GM19468 (cell line): Measurements from ENCODE around the gene CD163.
"Not testable (repeated sequence)": the region's sequence is repeated elsewhere in the genome, so short reads cannot be mapped to it uniquely, and the experiment has no call there.

Experiments
- ATAC-seq: cut with Tn5 transposase; IDR thresholded peaks from one replicate; pipeline ENCODE4 v1.9.1; 2021; ENCODE audit warnings: mild to moderate bottlenecking, moderate library complexity, moderate number of reproducible peaks; ENCODE audit not compliant: unreplicated experiment; ENCODE audit errors: extremely low read depth

Gene CD163

DNA sequence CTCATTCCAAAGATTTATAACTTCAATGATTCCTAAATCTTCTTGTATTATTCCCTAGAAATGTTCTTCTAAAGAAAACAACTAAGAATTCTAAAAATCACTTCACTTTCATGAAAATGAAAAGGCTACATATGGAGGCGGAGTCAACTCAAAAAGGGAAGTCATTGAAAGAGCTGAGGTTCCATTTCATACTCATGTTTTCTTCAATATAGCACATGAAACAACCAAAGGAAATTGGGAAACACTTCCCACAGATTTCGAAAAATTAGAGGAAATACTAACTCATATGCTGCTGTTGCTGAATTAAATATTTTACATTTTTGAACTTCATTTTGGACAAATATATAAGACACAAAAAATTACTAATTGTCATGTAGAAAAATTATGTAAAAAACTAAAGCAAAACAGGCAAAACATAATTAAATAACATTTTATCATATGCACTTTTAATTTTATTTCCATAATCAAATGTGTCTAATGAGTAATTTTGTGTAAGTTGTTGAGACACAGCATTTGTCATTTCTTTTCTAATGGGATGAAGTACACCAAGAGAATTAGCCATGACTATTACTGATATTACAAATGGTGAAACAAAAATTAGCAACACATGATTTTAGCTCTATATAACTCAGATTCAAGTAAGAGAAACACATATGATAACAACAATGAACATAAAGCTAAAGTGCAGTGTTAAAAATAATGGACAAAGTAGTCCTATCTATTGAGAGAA, at the start of gene CD163:
Gene CD163, minus strand, starts transcription at position 92 of the 730 bp plus-strand sequence. Its CDS starts 87 bp downstream, at position 5.
- ATAC-seq = no peak

DNA sequence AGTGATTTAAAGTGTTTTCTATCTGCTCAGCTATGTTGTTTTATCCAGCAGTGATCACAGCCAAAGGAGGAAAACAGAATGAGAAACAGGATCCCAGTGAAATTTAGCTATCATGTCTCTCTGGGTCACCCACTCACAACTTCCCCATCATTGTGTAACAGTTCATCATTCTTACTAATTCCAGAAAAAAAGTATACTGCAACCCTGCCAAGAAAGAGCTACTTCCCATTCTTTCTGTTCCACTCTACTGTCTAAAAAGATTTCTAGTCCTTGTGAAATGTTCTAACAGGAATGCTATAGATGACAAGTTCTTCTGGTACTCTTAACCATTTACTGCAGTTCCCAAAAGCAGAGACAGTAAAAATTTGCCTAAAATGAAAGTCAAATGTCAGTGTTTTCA, 39.2 kb upstream of the CD163 start:
- no peak for ATAC-seq

DNA sequence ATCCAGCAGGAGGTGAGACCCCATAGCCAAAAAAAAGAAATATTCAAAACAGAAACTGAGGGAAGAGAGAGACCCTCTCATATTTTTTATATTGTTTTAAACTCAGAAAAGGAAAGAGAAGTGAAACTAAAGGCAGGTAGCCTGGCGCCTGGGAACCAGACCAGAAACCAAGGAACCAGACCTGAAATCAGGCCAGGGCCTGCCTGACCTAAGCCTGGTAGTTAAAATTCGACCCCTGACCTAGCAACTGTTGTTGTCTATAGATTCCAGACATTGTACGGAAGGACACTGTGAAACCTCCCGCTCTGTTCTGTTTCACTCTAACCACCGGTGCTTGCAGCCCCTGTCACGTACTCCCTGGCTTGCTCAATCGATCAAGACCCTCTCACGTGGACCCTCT, 38.5 kb upstream of the CD163 start:
- no peak for ATAC-seq

DNA sequence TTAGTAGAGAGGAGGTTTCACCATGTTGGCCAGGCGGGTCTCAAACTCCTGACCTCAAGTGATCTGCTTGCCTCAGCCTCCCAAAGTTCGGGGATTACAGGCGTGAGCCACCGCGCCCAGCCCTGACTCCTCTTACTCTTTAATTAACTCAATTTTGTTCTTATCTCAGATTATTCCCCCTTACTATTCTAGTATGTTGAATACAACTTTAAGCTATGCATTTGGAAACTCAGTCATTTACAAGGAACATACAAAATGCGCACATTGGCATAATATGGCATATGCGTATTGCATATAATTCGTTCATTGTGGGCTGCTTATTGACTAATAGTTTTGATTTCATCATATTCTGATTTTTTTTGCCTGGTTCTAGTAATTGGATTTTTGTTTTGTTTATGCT, 10.8 kb upstream of the CD163 start:
- ATAC-seq = no peak

DNA sequence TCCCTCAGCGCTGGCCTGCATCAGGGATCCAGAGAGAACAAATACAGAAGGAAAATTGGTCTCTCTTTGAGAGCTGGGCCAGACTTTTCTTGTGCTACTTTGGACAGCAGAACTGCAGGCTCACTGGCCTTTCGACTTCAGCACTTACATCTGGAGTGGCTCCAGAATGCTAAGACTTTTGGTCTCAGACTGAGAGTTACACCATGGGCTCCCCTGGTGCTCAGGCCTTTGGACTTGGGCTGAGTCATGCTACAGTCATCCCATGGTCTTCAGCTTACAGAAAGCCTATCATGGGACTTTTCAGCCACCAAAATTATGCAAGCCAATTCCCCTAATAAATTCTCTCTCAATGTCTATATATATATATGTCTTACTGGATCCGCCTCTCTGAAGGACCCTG, 9.0 kb upstream of the CD163 start:
- ATAC-seq = no peak

DNA sequence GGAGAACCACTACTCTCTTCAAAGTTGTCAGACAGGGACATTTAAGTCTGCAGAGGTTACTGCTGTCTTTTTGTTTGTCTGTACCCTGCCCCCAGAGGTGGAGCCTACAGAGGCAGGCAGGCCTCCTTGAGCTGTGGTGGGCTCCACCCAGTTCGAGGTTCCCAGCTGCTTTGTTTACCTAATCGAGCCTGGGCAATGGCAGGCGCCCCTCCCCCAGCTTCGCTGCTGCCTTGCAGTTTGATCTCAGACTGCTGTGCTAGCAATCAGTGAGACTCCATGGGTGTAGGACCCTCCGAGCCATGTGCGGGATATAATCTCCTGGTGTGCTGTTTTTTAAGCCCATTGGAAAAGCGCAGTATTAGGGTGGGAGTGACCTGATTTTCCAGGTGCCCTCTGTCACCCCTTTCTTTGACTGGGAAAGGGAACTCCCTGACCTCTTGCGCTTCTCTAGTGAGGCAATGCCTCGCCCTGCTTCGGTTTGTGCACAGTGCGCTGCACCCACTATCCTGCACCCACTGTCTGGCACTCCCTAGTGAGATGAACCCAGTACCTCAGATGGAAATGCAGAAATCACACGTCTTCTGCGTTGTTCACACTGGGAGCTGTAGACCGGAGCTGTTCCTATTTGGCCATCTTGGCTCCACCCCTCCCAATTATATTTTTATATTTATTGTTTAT, 6.4 kb upstream of the CD163 start:
- not testable (repeated sequence) for ATAC-seq

DNA sequence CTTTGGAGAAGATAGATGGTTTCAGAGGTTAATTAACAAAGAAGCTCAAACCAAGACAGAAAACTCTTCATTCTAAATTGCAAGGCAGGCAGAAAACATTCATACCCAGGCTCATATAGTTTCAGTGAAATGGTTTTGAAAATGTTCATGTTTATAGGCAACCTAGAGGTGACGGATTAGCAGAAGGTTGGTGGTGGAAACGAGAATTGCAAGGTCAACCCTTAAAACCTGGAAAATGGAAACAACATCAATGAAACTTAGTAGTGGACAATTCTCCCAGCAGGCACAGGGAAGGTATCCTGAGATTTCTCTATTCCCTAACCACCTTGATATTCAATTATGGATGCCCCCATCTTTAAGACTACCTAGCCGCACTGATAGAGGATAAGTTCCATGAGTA, 965 bp downstream of the CD163 start:
- ATAC-seq = no peak

DNA sequence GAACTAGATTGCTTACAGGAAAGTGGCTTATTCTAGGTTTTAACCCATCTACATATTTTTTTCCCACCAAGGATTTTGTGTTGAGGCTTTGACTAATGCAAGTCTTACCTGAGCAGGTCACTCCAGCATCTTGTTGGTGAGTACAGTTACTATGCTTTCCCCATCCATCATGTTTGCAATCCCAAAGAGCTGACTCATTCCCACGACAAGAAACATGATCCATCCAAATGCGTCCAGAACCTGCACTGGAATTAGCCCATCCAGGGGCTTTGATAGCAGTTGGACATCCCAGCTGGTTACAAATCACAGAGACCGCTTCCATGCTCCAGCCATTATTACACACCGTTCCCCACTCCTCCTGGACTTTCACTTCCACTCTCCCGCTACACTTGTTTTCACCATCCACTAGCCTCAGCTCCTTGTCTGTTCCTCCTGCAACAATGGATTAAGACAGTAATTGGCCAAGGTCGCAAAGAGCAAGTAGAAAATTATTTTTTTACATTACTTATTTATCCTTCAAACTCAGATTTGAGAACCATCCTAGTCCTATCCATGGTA, 2.5 kb downstream of the CD163 start:
- ATAC-seq = no peak

DNA sequence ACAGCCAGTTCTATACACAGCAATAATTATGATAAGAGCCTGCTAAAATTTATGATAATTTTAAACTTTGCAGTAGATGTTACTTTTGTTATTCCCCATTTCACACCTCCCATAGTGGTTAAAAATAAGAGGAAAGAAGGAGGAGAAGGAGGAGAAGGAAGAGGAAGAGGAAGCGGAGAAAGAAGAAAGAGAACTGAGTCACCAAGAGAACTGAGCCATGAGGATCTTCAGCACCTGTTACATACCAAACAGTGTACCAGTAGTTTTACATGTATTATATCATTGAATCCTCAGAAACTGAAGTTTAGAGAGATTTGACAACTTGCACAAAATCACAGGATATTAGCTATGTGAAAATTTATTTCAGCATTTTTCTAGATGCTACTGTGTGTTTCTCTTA, 3.9 kb downstream of the CD163 start:
- no peak for ATAC-seq

DNA sequence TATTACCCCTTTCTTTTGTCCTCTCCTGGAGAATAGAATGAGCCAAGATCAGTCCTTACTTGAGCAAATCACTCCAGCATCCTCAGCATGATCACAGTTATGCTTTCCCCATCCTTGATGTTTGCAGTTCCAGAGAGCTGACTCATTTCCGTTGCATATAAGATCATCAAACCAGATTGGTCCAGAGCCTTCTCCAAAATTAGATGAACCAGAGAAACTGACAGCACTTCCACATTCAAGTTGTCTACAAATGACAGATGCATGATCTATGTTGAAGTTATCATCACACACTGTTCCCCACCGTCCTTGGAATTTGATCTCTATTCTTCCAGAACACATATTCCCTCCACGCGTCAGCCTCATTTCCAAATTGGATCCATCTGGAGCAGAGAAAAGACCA, 4.8 kb downstream of the CD163 start:
- no peak for ATAC-seq

DNA sequence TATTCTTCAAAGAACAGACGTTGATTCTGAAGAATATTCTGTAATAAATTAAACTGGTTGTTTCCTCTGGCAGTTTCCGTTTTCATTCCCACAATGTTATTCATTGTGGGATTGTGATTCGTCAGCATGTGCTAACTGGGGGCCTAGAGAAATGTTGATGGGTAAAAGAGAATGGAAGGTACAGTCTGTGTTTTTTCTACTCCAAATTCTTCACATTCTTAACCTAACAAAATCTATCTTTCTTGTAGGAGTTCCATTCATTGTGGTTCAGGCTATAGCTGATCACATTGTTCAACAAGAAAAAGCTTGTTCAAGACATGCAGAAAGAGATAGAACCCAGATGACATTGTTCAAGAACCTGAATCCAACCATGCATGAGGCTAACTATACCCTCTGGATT, 5.9 kb downstream of the CD163 start:
- no peak for ATAC-seq

DNA sequence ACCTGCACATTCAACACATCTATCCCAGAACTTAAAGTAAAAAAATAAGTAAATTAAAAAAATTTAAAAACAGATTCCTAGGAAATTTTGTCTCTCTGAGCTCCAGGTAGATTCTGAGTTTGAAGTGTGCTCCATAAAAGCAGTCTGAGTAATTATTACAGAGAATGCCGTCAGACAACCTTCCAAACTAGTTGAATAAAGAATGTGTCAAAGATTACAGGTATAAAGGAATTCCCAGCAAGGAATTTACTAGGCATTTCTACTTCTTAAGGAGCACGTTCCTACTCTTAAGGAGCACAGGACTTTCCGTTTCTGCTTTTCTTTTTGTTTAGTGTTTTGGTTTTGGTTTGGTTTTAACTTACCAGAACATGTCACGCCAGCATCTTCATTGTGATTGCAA, 7.1 kb downstream of the CD163 start:
- no peak for ATAC-seq

DNA sequence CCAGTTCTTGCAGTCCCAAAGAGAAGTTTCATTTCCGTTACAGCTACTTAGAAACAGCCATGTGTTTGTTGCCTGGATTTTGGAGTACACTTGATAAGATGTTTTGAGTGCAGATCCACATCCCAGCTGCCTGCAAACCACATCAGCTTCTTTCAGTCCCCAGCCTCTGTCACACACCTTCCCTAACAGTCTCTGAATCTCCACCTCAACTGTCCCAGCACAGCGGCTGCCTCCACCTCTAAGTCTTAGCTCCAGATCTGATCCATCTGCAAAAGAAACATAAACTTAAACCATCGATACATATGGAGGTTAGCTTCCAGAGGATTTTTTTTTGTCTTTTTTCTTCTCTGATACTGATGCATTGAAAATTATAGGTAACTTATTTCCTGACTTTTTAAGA, 8.4 kb downstream of the CD163 start:
- ATAC-seq = no peak

DNA sequence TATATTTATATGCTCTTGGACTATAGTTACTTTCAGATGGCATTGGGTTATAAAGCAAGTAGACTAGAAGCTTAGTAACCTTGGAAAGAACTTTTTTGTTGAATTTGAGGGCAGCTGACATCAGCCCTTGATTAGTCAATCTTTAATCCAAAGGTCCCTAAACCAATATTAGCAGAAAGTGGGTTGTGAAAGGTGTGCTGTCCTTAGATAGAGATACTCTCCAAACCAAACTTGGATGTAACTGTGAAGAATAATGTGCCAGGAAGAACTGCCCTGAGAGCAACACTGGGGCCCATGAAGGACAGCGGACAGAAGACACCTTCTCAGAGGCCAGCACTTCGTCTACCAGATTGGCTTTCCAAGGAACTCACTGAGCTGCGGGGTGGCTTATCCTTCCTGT, 10.6 kb downstream of the CD163 start:
- ATAC-seq = no peak

DNA sequence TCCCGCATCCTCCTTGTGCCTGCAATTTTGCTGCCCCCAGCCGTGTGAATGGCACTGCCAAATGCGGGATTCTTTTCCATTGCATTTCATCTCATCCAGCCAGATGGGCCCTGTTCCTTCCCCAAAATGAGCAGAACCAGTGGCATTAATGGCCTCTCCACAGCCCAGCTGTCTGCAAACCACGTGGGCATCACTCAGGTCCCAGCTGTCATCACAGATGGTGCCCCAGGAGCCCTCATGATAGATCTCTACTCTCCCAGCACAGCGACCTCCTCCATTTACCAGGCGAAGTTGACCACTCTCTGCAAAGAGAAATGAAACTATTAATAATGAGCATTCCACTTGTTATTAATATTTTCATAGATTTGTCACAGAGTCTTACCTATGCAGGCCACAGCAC, 17.1 kb downstream of the CD163 start:
- ATAC-seq = no peak

DNA sequence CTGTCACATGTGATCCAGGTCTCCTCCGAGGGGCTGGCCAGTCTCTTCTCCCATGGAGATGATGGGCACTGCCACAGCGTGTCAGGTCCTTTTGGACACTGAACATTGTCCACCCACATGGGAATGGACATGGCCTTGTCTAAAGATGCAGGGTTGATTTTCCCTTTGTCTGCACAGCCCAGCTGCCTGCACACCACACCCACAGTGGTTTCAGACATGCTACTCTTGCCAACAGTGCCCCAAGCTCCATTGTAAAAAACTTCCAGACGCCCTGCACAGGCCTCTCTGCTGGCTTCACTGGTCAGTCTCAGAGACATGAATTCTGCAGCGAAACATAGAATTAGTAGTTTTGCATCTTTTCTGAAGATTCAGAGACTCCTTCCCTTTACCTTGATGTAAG, 18.5 kb downstream of the CD163 start:
- no peak for ATAC-seq

DNA sequence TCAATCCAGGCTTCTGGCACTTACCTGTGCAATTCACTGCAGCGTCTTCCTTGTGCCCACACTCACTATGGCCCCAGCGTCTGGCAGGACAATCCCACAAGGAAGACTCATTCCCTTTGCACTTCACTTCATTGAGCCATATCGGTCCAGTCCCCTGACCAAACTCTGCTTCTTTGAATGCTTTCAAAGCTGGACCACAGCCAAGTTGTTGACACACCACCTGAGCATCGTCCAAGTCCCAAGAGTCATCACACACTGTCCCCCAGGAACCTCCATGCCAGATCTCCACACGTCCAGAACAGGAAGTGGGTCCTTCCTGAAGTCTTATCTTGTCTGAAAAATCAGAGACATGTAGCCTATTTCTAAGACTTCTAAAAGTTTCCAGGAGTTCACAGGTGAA, 20.2 kb downstream of the CD163 start:
- no peak for ATAC-seq

DNA sequence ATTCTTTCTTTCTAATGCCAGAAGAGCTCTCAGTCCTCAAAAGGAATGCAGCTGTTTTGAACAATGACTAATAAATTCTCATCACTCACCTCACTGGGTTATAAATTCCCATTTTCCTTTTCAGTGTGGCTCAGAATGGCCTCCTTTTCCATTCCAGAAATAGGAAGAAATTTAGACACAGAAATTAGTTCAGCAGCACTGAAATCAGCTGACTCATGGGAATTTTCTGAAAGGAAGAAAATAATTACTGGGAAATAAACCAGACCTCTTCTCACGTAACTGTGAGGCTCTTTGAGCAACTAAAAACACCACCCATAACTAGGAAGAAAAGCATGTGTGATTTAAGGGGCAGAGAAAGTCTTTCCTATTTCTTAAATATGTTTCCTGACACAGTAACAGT, 23.8 kb downstream of the CD163 start:
- ATAC-seq = no peak

DNA sequence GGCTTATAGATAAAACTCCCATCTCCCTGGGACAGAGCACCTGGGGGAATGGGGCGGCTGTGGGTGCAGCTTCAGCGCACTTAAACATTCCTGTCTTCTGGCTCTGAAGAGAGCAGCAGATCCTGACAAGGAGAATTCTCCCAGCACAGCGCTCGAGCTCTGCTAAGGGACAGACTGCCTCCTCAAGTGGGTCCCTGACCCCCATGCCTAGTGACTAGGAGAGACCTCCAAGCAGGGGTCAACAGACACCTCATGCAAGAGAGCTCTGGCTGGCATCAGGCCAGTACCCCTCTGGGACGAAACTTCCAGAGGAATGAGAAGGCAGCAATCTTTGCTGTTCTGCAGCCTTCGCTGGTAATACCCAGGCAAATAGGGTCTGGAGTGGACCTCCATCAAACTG, 31.5 kb downstream of the CD163 start:
- no peak for ATAC-seq

DNA sequence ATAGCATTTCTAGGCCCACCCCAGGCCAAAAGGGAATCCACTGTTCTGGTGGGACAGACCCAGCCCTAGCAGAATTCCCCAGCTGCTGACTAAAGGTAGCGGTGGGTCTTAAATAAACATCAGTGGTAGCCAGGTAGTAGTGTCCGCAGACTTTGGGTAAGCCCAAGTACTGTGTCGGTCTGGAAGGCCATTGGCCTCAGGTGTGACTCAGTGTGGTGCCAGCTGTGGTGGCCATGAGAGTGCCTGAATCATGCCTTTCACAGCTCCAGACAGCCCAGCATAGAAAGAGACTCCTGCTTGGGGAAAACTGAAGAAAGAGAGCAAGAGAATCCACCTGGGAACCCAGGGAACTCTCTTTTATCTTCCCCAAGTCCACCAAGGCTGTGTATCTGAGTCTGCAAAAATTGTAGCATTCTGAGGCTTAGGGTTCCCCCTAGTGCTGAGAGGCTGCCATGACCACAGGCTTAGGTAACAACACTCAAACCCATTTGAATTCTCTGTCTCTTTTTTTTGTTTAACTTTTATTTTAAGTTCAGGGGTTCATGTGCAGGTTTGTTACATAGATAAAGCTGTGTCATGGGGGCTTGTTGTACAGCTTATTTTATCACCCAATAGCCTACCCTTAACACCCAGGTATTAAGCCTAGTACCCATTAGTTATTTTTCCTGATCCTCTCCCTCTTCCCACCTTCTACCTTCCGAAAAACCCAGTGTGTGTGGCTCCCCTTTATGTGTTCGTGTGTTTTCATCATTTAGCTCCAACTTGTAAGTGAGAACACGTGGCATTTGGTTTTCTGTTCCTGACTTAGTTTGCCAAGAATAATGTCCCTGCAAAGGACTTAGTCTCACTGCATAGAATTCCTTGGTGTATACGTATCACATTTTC, 43.0 kb downstream of the CD163 start:
- ATAC-seq = no peak

DNA sequence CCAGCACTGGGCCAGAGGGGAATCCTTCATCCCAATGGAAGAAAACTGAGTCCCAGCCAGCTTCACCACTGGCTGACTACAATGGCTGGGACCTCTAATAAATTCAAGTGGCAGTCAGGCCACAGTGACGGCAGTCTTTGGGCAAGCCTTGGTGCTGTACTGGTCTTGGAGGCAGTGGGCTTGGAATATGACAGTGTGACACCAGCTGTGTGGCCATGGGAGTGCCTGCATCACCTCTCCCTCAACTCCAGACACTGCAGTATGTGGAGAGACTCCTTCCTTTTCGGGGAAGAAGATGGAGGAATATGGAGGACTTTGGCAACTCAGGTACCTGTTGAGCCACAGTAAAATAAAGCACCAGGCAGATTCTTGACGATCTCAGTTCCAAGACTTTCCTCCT, 43.6 kb downstream of the CD163 start:
- no peak for ATAC-seq
